ENCODE measurements around the gene CHPT1. TPM values are rescaled to one million over a fixed set of nuclear protein-coding genes. Genes with fewer than 3 reads are reported as not detected.

The CHPT1 gene
- total and polyA plus RNA-seq, 2 donors (not counting 3 experiments of a cell fraction or from before 2014, with no cell fraction given): 12.1 to 19.3 TPM

DNA sequence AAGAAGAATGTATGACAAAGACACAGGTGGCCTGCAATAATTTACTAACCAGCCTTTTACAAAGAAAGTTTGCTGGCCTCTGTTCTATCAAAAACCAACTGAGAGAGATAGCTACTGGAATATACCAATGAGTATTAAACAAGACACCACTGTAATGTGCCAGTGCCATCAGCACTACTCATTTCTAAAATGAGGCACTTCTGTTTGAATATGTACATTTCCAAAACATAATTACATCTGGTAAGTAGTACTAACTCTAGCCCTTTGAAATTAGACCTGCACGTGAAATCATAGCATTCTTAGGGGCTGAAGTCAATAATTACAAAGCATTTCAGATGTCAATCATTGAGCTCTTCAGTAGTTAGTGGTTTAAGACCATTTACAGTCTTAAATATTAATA lies 48.8 kb downstream of the CHPT1 start:
- Histone ChIP-seq H3K4me1 (ENCODE audit: control insufficient read depth, extremely low read depth, insufficient read depth, low read length) (no peaks in the 10 kb centered on the region), H4K20me1 (replicated peaks; ENCODE audit: control insufficient read depth, extremely low read depth, insufficient read depth, low read length) (no peaks in the 10 kb centered on the region), H3K9me1 (replicated peaks; ENCODE audit: control insufficient read depth, extremely low read depth, insufficient read depth, low read length) (no peaks in the 10 kb centered on the region), H3K36me3 (ENCODE audit: control insufficient read depth in 2 of 2, extremely low read depth in 1 of 2, insufficient read depth in 2 of 2, low read length in 2 of 2) (peaks cover 0 to 12% of the 10 kb centered on the region in 2 experiments), H3K79me2 (ENCODE audit: control insufficient read depth, insufficient read depth, low read length) (no peaks in the 10 kb centered on the region), H3K4me3 (replicated peaks in 1 of 3; ENCODE audit: insufficient read depth in 1 of 3, low read depth in 1 of 3, low read length in 3 of 3) (no peak overlapping the region), H3K27me3 (ENCODE audit: control insufficient read depth in 2 of 2, insufficient read depth in 2 of 2, low read length in 2 of 2) (no peaks in the 10 kb centered on the region), H3K9me3 (replicated peaks; ENCODE audit: control insufficient read depth, insufficient read depth, low read length) (no peaks in the 10 kb centered on the region), H3K4me2 (ENCODE audit: insufficient read depth, low read length) (no peak overlapping the region), H2AFZ (ENCODE audit: low read depth, low read length) (no peak overlapping the region), H3K9ac (replicated peaks; ENCODE audit: extremely low read depth, insufficient read depth, low read length) (no peak overlapping the region), H3K27ac (ENCODE audit: insufficient read depth, low read depth, low read length) (no peak overlapping the region)
- BruUV-seq (replicated peaks): no TSS peak
- no peak for DNase-seq (ENCODE audit: low read depth, low spot score)
- FAIRE-seq: no peak
- TF ChIP-seq, protein P1, sequence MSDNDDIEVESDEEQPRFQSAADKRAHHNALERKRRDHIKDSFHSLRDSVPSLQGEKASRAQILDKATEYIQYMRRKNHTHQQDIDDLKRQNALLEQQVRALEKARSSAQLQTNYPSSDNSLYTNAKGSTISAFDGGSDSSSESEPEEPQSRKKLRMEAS (IDR thresholded peaks at IDR 0.05; ENCODE audit: insufficient read depth, insufficient read length): no peak
- TF ChIP-seq JUN (IDR thresholded peaks at IDR 0.05; ENCODE audit: borderline replicate concordance, insufficient read depth, insufficient read length, low read depth) (no peak), GATA2 (IDR thresholded peaks at IDR 0.05; ENCODE audit: insufficient read depth, insufficient read length, low read depth, low read length) (no peak), EZH2 (IDR thresholded peaks at IDR 0.05; ENCODE audit: borderline replicate concordance, low read depth, low read length, severe bottlenecking) (no peak), POLR2A (IDR thresholded peaks at IDR 0.05; ENCODE audit: low read depth, low read length) (no peak), POLR2AphosphoS5 (IDR thresholded peaks at IDR 0.05; ENCODE audit: insufficient read depth, low read depth, low read length) (no peak), MYC (IDR thresholded peaks at IDR 0.05; ENCODE audit: low read depth, low read length) (no peak), FOS (IDR thresholded peaks at IDR 0.05; ENCODE audit: borderline replicate concordance, insufficient read depth, low read length) (no peak)
- TF ChIP-seq, protein P2, sequence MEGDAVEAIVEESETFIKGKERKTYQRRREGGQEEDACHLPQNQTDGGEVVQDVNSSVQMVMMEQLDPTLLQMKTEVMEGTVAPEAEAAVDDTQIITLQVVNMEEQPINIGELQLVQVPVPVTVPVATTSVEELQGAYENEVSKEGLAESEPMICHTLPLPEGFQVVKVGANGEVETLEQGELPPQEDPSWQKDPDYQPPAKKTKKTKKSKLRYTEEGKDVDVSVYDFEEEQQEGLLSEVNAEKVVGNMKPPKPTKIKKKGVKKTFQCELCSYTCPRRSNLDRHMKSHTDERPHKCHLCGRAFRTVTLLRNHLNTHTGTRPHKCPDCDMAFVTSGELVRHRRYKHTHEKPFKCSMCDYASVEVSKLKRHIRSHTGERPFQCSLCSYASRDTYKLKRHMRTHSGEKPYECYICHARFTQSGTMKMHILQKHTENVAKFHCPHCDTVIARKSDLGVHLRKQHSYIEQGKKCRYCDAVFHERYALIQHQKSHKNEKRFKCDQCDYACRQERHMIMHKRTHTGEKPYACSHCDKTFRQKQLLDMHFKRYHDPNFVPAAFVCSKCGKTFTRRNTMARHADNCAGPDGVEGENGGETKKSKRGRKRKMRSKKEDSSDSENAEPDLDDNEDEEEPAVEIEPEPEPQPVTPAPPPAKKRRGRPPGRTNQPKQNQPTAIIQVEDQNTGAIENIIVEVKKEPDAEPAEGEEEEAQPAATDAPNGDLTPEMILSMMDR (IDR thresholded peaks at IDR 0.05; ENCODE audit: extremely low read depth in 1 of 2, insufficient read depth in 1 of 2, low read depth in 1 of 2, low read length in 2 of 2): no peak
- dilution Hi-C loops (cut with MboI; ENCODE audit: extremely low pct_ligation_motif_present, low sequenced_read_pairs): no loop called here
- ChIA-PET POLR2A (no interaction called here), CTCF (interaction anchor here (2.7 kb wide), 1 partner anchor 13 kb away, joined by 18 read pairs; no protein-coding TSS in a partner anchor)
- intact Hi-C loops (cut with micrococcal nuclease): no loop called here

Measured in endothelial cell of umbilical vein (primary cell).